Iris pigment epithelial cell (primary cell): ENCODE measurements around the gene MTF1.
"Not testable (repeated sequence)": the region's sequence is repeated elsewhere in the genome, so short reads cannot be mapped to it uniquely, and the experiment has no call there.

Source experiments
- DNase-seq: peaks from one replicate; pipeline ENCODE4 v3.0.0-alpha.2; 2011; ENCODE audit warnings: low read depth

The MTF1 gene

GRCh38 chr1:37859507-37860345 is at the start of gene MTF1:
TSS of gene MTF1 (minus strand) at chr1:37859592. CDS start at chr1:37857658, 1,934 bp downstream.
- DNase-seq = peak; percentile 98

GRCh38 chr1:37908531-37908930 is 49.1 kb upstream of the MTF1 start:
- not testable (repeated sequence) for DNase-seq

DNA sequence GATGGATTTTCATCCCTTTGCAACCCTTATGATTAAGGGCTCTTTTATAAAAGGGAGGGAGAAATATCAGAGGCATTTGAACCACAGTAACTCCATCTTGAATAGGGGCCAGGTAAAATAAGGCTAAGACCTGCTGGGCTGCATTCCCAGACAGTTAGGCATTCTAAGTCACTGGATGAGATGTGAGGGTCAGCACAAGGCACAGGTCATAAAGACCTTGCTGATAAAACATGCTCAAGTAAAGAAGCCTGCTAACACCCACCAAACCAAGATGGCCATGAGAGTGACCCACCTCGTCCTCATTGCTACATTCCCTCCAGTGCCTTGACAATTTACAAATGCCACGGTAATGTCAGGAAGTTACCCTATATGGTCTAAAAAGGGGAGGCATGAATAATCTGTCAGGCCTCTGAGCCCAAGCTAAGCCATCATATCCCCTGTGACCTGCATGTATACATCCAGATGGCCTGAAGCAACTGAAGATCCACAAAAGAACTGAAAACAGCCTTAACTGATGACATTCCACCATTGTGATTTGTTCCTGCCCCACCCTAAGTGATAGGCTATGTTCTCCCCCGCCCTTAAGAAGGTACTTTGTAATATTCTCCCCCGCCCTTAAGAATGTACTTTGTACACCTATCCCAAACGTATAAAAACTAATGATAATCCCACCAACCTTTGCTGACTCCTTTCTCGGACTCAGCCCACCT is 48.2 kb upstream of the MTF1 start:
- DNase-seq = not testable (repeated sequence)

DNA sequence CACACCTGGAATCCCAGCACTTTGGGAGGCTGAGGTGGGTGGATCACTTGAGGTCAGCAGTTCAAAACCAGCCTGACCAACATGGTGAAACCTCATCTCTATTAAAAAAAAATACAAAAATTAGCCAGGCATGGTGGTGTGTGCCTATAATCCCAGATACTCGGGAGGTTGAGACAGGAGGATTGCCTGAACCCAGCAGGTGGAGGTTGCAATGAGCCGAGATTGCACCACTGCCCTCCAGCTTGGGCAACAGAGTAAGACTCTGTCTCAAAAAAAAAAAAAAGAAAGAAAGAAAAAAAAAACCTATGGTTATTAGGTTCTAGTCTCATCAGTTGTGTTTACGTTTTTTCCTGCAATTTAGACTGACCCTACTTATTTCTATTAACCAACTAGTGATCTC is 47.2 kb upstream of the MTF1 start:
- DNase-seq = not testable (repeated sequence)

DNA sequence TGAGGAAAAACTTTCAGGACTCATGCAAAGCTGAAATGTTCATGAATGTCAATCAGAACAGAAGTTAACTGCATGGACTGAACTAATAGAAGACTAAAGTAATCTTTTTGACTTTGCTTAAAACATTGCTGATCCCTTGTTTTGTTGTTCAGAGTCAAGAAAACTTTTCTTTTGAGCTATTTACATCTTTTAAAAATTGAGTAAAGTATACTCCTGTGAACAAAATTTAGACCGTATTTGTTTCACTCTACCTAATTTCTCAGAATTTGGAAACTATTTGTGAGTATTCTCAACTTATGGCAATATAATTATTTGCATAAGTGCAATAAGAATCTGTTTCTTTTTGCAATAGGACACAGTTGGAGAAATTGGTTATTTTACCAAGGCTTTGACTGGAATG is 46.3 kb upstream of the MTF1 start:
- no peak for DNase-seq

DNA sequence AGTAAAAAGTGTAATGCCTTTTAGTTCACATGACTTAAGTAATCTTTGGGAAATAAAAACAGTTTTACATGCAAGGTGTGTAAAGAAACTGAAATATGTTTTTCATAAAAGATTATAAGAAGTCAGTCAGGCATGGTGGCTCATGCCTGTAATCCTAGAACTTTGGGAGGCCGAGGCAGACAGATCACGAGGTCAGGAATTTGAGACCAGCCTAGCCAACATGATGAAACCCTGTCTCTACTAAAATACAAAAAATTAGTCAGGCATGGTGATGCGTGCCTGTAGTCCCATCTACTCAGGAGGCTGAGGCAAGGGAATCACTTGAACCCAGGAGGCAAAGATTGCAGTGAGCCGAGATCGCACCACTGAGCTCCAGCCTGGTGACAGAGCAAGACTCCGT is 44.5 kb upstream of the MTF1 start:
- DNase-seq = peak; percentile 53

- DNase-seq = no peak
Measured at GRCh38 chr1:37902983-37903382, 43.6 kb upstream of the MTF1 start.

GRCh38 chr1:37901893-37902225 is 42.5 kb upstream of the MTF1 start:
- no peak for DNase-seq

- DNase-seq = no peak
Measured at GRCh38 chr1:37901191-37901892, 42.0 kb upstream of the MTF1 start.

DNA sequence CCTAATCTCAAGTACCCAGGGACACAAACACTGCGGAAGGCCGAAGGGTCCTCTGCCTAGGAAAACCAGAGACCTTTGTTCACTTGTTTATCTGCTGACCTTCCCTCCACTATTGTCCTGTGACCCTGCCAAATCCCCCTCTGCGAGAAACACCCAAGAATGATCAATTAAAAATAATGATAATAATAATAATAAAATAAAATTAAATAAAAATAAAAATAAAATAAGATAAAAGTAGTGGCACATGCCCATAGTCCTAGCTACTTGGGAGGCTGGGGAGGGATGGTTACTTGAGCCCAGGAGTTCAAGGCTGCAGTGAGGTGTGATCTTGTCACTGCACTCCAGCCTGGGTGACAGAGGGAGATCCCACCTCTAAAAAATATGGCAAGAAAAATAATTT is 38.2 kb upstream of the MTF1 start:
- DNase-seq = not testable (repeated sequence)

DNA sequence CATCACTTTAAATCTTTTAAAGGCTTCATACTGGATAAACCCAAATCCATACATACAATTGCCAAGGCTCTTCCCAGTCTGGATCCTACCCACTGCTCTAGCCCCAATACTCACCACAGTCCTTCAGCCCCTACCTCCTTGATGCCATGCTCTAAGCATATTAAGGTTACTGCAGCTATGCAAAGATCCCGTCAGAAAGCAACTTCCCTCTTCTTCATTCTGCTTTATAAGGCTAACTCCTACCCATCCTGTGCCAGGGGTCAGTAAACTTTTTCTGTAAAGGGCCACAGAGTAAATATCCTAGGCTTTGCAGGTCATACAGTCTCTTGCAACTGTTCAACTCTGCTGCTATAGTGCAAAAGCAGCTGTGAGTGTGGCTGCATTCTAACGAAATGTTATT is 34.3 kb upstream of the MTF1 start:
- no peak for DNase-seq

- peak; percentile 85 for DNase-seq
Measured at GRCh38 chr1:37892151-37893047, 33.0 kb upstream of the MTF1 start.

GRCh38 chr1:37890378-37891014 is 31.1 kb upstream of the MTF1 start:
- peak; percentile 61 for DNase-seq

- DNase-seq = no peak
Measured at GRCh38 chr1:37888022-37888700, 28.8 kb upstream of the MTF1 start.

DNA sequence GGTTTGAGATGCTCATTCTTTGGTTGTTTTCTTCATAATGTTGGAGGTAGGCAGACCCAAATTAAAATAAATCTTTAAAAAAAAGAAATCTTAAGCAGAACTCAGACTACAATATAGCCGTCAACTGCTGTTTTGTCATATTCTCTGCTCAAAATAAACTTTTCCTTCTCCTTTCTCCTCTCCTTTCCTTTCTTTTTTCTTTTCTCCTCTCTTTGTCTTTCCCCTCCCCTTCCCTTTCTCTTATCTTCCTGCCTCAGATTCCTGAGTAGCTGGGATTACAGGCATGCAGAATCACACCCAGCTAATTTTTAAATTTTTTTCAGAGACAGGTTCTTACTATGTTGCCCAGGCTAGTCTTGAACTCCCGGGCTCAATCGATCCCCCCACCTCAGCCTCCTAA is 24.8 kb upstream of the MTF1 start:
- DNase-seq = no peak

GRCh38 chr1:37883671-37884070 is 24.3 kb upstream of the MTF1 start:
- DNase-seq = no peak

- DNase-seq = no peak
Measured at GRCh38 chr1:37879865-37880264, 20.5 kb upstream of the MTF1 start.

- DNase-seq = no peak
Measured at GRCh38 chr1:37878071-37878470, 18.7 kb upstream of the MTF1 start.

DNA sequence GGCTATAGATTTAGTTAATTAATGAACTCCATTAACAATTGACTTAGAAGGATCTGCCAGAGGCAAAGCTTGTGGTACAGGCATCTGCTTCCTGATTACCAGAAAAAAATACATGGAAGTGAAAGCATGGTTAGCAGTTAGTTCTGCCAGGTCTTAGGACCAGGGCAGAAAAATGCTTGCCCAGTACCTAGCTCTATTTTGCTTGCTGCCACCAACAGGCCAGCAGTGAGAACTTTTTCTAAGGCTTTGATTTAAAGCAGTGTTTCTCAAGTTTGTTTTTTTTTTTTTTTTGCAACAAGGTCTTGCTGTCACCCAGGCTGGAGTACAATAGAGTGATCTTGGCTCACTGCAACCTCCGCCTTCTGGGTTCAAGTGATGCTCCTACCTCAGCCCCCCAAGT is 16.4 kb upstream of the MTF1 start:
- peak; percentile 50 for DNase-seq

DNA sequence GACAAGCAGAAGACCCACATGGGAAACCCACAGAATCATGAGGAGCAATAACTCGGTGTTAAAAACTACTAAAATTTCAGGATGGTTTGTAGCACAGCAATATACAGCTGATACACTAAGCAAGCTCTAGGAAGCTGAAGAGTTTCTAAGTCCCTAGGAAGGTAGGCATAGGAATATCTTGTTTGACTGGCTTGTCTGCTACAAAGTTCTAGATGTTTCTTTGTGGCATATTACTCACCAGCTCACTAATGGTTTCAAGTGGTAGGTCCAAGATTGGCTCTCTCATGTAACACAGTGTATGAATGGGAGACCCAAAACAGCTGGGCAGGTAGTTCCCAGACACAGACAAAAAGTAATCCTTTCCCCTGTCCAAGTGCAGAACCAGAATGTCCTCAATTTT is 13.3 kb upstream of the MTF1 start:
- DNase-seq = no peak

GRCh38 chr1:37868466-37868865 is 9.1 kb upstream of the MTF1 start:
- no peak for DNase-seq
